ENCODE data around the gene ATOH1.

The ATOH1 gene

GRCh38 chr4:93828332-93828994 is at the start of gene ATOH1:
Gene ATOH1, plus strand, starts transcription at chr4:93828753. Its CDS starts 174 bp downstream, at chr4:93828927.
- DNase-seq, result no peak

GRCh38 chr4:93779228-93779627 is 49.3 kb upstream of the ATOH1 start:
- DNase-seq, result no peak

GRCh38 chr4:93780080-93780479 is 48.5 kb upstream of the ATOH1 start:
- DNase-seq, result no peak

- DNase-seq, result no peak
Measured at GRCh38 chr4:93781198-93781597, 47.4 kb upstream of the ATOH1 start.

- DNase-seq, result no peak
Measured at GRCh38 chr4:93786149-93786548, 42.4 kb upstream of the ATOH1 start.

GRCh38 chr4:93788712-93789111 is 39.8 kb upstream of the ATOH1 start:
- no peak for DNase-seq

GRCh38 chr4:93791570-93792195 is 36.9 kb upstream of the ATOH1 start:
- peak; percentile 10 for DNase-seq

GRCh38 chr4:93802045-93802444 is 26.5 kb upstream of the ATOH1 start:
- no peak for DNase-seq

GRCh38 chr4:93809773-93810172 is 18.8 kb upstream of the ATOH1 start:
- DNase-seq, result no peak

GRCh38 chr4:93810340-93810992 is 18.1 kb upstream of the ATOH1 start:
- DNase-seq, result no peak

GRCh38 chr4:93813092-93813491 is 15.5 kb upstream of the ATOH1 start:
- no peak for DNase-seq

- DNase-seq, result no peak
Measured at GRCh38 chr4:93814141-93814540, 14.4 kb upstream of the ATOH1 start.

GRCh38 chr4:93814722-93815121 is 13.8 kb upstream of the ATOH1 start:
- no peak for DNase-seq

- DNase-seq, result no peak
Measured at GRCh38 chr4:93825551-93826216, 2.9 kb upstream of the ATOH1 start.

GRCh38 chr4:93827272-93827947 is 1.1 kb upstream of the ATOH1 start:
- no peak for DNase-seq

- no peak for DNase-seq
Measured at GRCh38 chr4:93828995-93829819, 654 bp downstream of the ATOH1 start.

GRCh38 chr4:93829820-93830687 is 1.5 kb downstream of the ATOH1 start:
- no peak for DNase-seq

- DNase-seq, result no peak
Measured at GRCh38 chr4:93831716-93832496, 3.4 kb downstream of the ATOH1 start.

GRCh38 chr4:93834249-93835066 is 5.9 kb downstream of the ATOH1 start:
- DNase-seq, result no peak
